VCaP (cell line): Measurements from ENCODE around the gene TMEM87B.
"Not testable (repeated sequence)": the region's sequence is repeated elsewhere in the genome, so short reads cannot be mapped to it uniquely, and the experiment has no call there.

Experiments
- H3K27ac ChIP-seq: fragments of 450-650 bp; 2 replicates; pipeline ENCODE4 v1.5.1; 2017
- CTCF ChIP-seq: fragments of 450-650 bp; conservative IDR thresholded peaks from 2 replicates; pipeline ENCODE4 v1.5.1; 2017; ENCODE audit warnings: mild to moderate bottlenecking, moderate library complexity

Gene TMEM87B

DNA sequence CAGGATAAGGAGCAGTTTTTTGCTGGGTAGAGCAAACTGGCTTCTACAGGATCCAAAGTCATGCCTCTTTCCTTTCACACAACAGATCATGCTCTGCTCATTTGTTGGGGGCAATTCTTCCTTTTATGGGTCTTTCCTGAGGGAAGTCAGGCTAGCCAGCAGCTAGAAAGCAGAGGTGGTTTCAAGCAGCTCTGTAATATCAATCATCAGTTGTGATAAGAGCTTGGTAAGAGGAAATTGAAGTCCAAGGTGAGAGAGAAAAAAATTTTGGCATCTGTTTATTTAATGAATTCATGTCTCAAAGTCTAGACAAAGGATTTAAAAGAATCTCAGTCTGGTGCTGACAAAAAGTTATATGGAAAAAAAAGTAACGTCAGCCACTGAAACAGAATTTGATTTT, 6.2 kb downstream of the TMEM87B start:
- TF ChIP-seq CTCF, result no peak
- no peak overlapping the region for H3K27ac ChIP-seq

- TF ChIP-seq CTCF, result no peak
- H3K27ac ChIP-seq, result no peak overlapping the region
Measured at GRCh38 chr2:112061840-112062239, 6.8 kb downstream of the TMEM87B start.

- TF ChIP-seq CTCF, result no peak
Measured at GRCh38 chr2:112062894-112063293, 7.8 kb downstream of the TMEM87B start.

GRCh38 chr2:112065486-112065885, 10.4 kb downstream of the TMEM87B start:
- H3K27ac ChIP-seq, result no peak overlapping the region
- no peak for TF ChIP-seq CTCF

More at GRCh38 chr2:112062894-112063293, 7.8 kb downstream of the TMEM87B start:
- H3K27ac ChIP-seq, result no peak overlapping the region

DNA sequence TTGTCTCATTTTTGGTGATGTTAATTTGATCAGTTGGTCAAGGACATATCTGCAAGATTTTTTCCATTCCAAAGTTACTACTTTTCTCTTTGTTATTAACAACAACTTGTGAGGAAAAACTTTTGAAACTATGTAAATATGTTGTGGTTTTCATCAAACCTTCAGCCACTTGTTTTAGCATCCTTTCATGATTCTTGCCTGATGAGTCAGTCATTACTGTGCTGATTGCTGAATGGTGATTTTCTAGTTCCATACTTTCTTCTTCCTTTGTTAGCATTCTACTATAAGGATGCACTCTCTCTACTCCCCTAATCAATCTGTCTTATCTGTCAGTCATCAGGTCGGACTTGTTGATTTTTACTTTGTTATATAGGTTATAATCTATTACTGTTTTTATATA, 10.9 kb downstream of the TMEM87B start:
- no peak overlapping the region for H3K27ac ChIP-seq

GRCh38 chr2:112069794-112070193, 14.7 kb downstream of the TMEM87B start:
- H3K27ac ChIP-seq, result not testable (repeated sequence)

More for the DNA sequence above, 10.9 kb downstream of the TMEM87B start:
- TF ChIP-seq CTCF, result no peak

GRCh38 chr2:112073875-112074274, 18.8 kb downstream of the TMEM87B start:
- no peak overlapping the region for H3K27ac ChIP-seq
- TF ChIP-seq CTCF, result no peak

GRCh38 chr2:112074506-112074905, 19.4 kb downstream of the TMEM87B start:
- no peak overlapping the region for H3K27ac ChIP-seq
- TF ChIP-seq CTCF, result no peak
